ENCODE measurements around the gene PGAM2. TPM values are rescaled to one million over a fixed set of nuclear protein-coding genes. Genes with fewer than 3 reads are reported as not detected.

The PGAM2 gene
- total RNA-seq, 2 experiments from 2014 or later = 0.69 to 0.80 TPM

- DNase-seq (ENCODE audit: low spot score) = no peak
- H3K4me2 ChIP-seq (ENCODE audit: low read length) = no peak overlapping the region
- H3K9me2 ChIP-seq (ENCODE audit: insufficient read depth, low read length) = no peaks in the 10 kb centered on the region
- no peak overlapping the region for H3K27ac ChIP-seq (ENCODE audit: low read depth, low read length, poor library complexity, severe bottlenecking)
- TF ChIP-seq EZH2phosphoT487 (IDR thresholded peaks at IDR 0.05; ENCODE audit: borderline replicate concordance, low read depth, low read length) (no peak), CTCF (conservative IDR thresholded peaks at IDR 0.05; ENCODE audit: low read length) (peak; percentile 59)
- BruUV-seq (replicated peaks) = no TSS peak
- ChIA-PET CTCF (ENCODE audit: unreplicated experiment) (no interaction called here), POLR2A (no interaction called here)
- H3K36me3 ChIP-seq (ENCODE audit: insufficient read depth, low read length) = peaks cover 33% of the 10 kb centered on the region
- intact Hi-C loops (cut with micrococcal nuclease; ENCODE audit: unreplicated experiment) = no loop called here
- H3K79me2 ChIP-seq (ENCODE audit: insufficient read depth, low read depth, low read length) = no peaks in the 10 kb centered on the region
- H4K20me1 ChIP-seq (ENCODE audit: insufficient read depth, low read length) = no peaks in the 10 kb centered on the region
- H3K4me3 ChIP-seq (ENCODE audit: low read depth, low read length, poor library complexity, severe bottlenecking) = no peak overlapping the region
- no peaks in the 10 kb centered on the region for H3K9me3 ChIP-seq (ENCODE audit: low read length)
- H3K4me1 ChIP-seq (ENCODE audit: insufficient read depth, low read length, poor library complexity, severe bottlenecking) = peaks cover 31% of the 10 kb centered on the region
- no peak overlapping the region for H2AFZ ChIP-seq (ENCODE audit: low read length)
Measured at GRCh38 chr7:44108768-44109750, 43.7 kb upstream of the PGAM2 start.

GRCh38 chr7:44107961-44108767 is 42.8 kb upstream of the PGAM2 start:
- DNase-seq (ENCODE audit: low spot score) = no peak
- Histone ChIP-seq H3K4me2 (ENCODE audit: low read length) (no peak overlapping the region), H3K4me3 (ENCODE audit: low read depth, low read length, poor library complexity, severe bottlenecking) (no peak overlapping the region), H3K27ac (ENCODE audit: low read depth, low read length, poor library complexity, severe bottlenecking) (no peak overlapping the region), H3K9me2 (ENCODE audit: insufficient read depth, low read length) (no peaks in the 10 kb centered on the region), H2AFZ (ENCODE audit: low read length) (no peak overlapping the region), H3K79me2 (ENCODE audit: insufficient read depth, low read depth, low read length) (no peaks in the 10 kb centered on the region), H4K20me1 (ENCODE audit: insufficient read depth, low read length) (no peaks in the 10 kb centered on the region), H3K36me3 (ENCODE audit: insufficient read depth, low read length) (peaks cover 25% of the 10 kb centered on the region), H3K9me3 (ENCODE audit: low read length) (no peaks in the 10 kb centered on the region), H3K4me1 (ENCODE audit: insufficient read depth, low read length, poor library complexity, severe bottlenecking) (peaks cover 38% of the 10 kb centered on the region)
- POLR2A ChIA-PET = no interaction called here
- TF ChIP-seq EZH2phosphoT487 (IDR thresholded peaks at IDR 0.05; ENCODE audit: borderline replicate concordance, low read depth, low read length) (no peak), CTCF (conservative IDR thresholded peaks at IDR 0.05; ENCODE audit: low read length) (no peak)
- intact Hi-C loops (cut with micrococcal nuclease; ENCODE audit: unreplicated experiment) = no loop called here
- no TSS peak for BruUV-seq (replicated peaks)
- CTCF ChIA-PET (ENCODE audit: unreplicated experiment) = no interaction called here
